Vagina (tissue), 2 donors: ENCODE data around the gene FAM171A2.

ENCODE experiments used
- POLR2A ChIP-seq, 2 donors: fragments of 450-650 bp; IDR thresholded peaks; one replicate each; pipeline ENCODE4 v1.6.1; 2017; ENCODE audit warnings: antibody characterized with exemption in 2 of 2, mild to moderate bottlenecking in 2 of 2, moderate library complexity in 2 of 2
- POLR2AphosphoS5 ChIP-seq, 2 donors: sonication (generic); formaldehyde crosslinking; IDR thresholded peaks; one replicate each; pipeline ENCODE4 v1.9.0; 2017; ENCODE audit warnings: antibody characterized with exemption in 2 of 2, mild to moderate bottlenecking in 2 of 2, low read depth in 1 of 2; ENCODE audit not compliant: insufficient read depth in 1 of 2

DNA sequence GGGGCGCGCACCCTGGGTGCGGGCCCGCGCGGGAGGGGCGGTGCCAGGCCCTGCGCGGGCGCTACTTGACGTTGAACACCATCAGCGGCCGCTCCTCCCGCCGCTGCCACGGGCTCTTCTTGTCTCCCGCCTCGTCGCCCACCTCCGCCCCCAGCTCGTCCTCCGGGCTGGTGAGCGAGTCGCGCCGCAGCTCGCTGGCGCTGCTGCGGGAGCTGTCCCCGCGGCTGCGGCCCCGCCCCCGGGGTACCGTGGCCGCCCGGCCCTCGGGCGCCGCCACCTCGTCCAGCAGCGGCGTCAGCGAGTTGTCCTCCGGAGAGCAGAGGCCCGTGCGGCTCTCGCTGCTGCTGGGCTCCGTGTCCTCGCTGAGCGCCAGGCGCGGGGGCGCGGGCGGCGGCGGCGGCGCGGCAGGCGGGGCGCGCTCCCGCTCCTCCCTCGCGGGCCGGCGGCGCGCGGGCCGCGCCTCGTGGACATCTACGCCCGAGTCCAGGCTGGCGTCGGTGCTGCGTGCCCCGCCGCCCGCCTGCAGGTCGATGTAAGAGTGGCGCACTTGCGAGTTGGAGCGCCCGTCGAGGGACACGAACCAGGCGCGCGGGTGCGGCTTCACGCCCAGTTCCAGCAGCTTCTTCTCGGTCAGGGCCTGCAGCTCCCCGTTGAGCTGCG, 9.9 kb downstream of the FAM171A2 start:
- TF ChIP-seq POLR2AphosphoS5 (IDR thresholded peaks at IDR 0.05; ENCODE audit: insufficient read depth in 1 of 2, low read depth in 1 of 2) (no peak), POLR2A (IDR thresholded peaks at IDR 0.05) (no peak)
